GM10248 (cell line): ENCODE measurements around the gene TMEM59.
"Not testable (repeated sequence)": the region's sequence is repeated elsewhere in the genome, so short reads cannot be mapped to it uniquely, and the experiment has no call there.

Source experiments
- CTCF ChIA-PET: fragments of 300-600 bp; sonication (Branson Sonifier 250); formaldehyde crosslinking; extraction: SDS; loops from one replicate; lab custom pipeline; 2021; ENCODE audit warnings: antibody characterized with exemption; lab: Yijun Ruan, JAX
- POLR2A ChIA-PET: fragments of 350-650 bp; sonication (Branson Sonifier 250); formaldehyde crosslinking; extraction: SDS; loops from one replicate; lab custom pipeline; 2020; ENCODE audit warnings: antibody characterized with exemption; lab: Yijun Ruan, JAX
- DNase-seq: peaks from one replicate; pipeline ENCODE4 v3.0.0; 2012; ENCODE audit errors: extremely low spot score
- TF ChIP-seq, protein P1 (sequence below): IDR thresholded peaks from 2 replicates; pipeline ENCODE4 v1.5.1; 2012; ENCODE audit warnings: mild to moderate bottlenecking, low read depth; ENCODE audit errors: extremely low read depth, missing control alignments, control extremely low read depth

TMEM59 gene

DNA sequence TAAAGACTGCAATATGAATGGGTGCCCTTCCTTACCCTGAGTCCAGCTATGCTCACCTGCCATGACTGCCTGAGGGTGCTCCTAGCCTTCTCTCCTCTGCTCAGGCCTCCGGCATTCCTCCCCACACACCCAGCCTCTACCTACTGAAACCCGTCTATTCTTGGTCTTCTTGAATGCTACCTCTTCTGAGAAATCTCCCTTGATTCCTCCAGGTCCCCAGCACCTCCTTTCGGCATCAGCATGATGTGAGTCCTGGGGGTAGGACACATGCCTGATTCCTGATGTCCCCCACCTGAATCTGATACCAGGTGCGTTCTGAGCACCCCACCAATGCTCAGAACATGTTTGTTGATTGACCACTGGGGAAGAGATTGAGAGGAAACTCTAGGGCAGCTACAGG, 43.6 kb downstream of the TMEM59 start:
- TF ChIP-seq, protein P1, sequence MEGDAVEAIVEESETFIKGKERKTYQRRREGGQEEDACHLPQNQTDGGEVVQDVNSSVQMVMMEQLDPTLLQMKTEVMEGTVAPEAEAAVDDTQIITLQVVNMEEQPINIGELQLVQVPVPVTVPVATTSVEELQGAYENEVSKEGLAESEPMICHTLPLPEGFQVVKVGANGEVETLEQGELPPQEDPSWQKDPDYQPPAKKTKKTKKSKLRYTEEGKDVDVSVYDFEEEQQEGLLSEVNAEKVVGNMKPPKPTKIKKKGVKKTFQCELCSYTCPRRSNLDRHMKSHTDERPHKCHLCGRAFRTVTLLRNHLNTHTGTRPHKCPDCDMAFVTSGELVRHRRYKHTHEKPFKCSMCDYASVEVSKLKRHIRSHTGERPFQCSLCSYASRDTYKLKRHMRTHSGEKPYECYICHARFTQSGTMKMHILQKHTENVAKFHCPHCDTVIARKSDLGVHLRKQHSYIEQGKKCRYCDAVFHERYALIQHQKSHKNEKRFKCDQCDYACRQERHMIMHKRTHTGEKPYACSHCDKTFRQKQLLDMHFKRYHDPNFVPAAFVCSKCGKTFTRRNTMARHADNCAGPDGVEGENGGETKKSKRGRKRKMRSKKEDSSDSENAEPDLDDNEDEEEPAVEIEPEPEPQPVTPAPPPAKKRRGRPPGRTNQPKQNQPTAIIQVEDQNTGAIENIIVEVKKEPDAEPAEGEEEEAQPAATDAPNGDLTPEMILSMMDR, result no peak
- ChIA-PET CTCF (interaction anchor here (0.5 kb wide), 1 partner anchor 54 kb away, joined by 3 read pairs; no protein-coding TSS in a partner anchor), POLR2A (no interaction called here)
- DNase-seq, result no peak

DNA sequence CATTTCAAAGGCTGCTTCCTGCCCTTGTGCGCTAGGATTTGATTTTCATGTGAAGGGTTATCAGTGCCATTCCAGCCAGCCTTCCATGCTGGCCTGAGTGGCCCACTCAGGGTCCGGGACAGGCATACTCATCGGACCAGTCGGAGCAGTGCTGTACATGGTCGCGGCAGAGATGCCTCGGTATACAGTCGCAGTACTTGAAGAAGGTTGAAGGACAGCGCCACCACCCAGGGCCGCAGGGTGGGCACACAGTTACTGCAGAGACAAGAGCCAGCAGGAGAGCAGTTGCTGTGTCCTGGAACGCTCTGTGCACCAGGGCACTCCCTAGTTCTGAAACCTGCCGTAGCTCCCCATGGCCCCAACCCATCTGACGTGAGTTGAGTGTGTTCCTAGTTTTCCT, 44.1 kb downstream of the TMEM59 start:
- CTCF ChIA-PET, result no interaction called here
- DNase-seq, result no peak

DNA sequence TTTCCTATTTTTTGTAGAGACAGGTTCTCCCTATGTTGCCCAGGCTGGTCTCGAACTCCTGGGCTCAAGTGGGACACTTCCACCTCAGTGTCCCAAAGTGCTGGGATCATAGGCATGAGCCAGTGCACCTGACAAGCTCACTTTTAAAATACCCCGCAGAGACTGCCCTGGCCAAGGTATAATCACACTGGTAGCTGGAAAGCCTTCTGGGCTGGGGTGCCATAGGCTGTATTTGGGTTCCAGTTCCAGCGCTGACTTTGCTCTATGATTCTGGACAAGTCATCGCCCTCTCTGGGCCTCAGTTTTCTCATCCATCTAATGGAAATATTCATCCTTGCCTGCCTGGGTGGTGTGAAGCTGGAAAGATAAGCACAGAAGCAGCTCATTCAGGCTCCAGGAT, 45.4 kb downstream of the TMEM59 start:
- no peak for DNase-seq
- CTCF ChIA-PET, result interaction anchor here (1.6 kb wide), 1 partner anchor 47 kb away, joined by 4 read pairs; no protein-coding TSS in a partner anchor
- POLR2A ChIA-PET, result no interaction called here
- TF ChIP-seq, protein P1, result no peak

More for the DNA sequence above, 44.1 kb downstream of the TMEM59 start:
- POLR2A ChIA-PET, result no interaction called here
- TF ChIP-seq, protein P1, result no peak

DNA sequence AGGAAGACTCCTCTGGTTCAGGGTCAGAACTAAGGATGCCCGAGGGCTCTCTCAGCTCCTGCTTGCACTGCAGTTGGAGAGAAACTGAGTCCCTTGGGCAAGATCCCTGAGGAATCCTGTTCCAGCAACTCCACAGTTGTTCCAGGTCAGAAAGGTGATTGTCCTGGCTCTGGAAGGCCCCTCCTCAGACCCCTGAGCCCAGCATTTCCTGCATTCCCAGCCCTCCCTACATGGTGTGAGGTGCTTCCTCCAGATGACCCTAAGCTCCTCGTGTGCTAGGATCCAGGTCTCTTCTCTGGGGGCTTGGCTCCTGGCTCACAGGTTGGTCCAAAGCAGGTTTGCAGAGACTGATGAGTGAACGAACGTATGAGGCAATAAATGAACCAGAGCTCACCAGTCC, 46.5 kb downstream of the TMEM59 start:
- CTCF ChIA-PET, result interaction anchor here (1.3 kb wide), 1 partner anchor 26 kb away, joined by 4 read pairs; no protein-coding TSS in a partner anchor
- POLR2A ChIA-PET, result no interaction called here
- peak; percentile 8 for DNase-seq
- TF ChIP-seq, protein P1, result no peak

DNA sequence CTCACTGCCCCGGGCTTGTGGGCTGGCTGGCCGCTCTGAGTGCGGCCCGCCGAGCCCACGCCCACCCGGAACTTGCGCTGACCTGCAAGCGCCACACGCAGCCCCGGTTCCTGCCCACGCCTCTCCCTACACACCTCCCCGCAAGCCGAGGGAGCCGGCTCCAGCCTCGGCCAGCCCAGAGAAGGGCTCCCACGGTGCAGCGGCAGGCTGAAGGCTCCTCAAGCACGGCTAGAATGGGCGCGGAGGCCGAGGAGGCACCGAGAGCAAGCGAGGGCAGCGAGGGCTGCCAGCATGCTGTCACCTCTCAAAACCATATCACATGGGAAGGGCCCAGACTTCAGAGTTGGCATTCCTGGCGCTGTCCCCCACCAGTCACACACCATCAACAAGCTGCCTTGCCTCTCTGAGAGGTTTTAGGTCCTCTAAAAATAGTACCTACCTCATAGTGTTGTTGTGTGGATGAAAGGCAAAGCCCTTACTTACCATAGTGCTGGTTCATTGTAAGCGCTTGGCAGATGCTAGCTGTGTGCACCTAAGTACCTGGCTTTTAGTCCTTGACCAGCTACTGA, 48.4 kb downstream of the TMEM59 start:
- no peak for DNase-seq
- TF ChIP-seq, protein P1, result no peak
- ChIA-PET POLR2A (no interaction called here), CTCF (interaction anchor here (1.0 kb wide), 1 partner anchor 10 kb away, joined by 3 read pairs; no protein-coding TSS in a partner anchor)

DNA sequence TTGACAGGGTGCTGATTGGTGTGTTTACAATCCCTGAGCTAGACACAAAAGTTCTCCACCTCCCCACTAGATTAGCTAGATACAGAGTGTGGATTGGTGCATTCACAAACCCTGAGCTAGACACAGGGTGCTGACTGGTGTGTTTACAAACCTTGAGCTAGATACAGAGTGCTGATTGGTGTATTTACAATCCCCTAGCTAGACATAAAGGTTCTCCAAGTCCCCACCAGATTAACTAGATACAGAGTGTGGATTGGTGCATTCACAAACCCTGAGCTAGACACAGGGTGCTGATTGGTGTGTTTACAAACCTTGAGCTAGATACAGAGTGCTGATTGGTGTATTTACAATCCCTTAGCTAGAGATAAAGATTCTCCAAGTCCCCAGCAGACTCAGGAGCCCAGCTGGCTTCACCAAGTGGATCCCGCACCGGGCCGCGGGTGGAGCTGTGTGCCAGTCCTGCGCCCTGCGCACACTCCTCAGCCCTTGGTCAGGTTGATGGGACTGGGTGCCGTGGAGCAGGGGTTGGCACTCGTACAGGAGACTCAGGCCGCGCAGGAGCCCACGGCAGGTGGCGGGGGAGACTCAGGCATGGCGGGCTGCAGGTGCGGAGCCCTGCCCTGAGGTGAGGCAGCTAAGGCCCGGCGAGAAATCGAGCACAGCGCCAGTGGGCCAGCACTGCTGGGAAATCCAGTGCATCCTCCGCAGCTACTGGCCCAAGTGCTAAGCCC, 49.1 kb downstream of the TMEM59 start:
- CTCF ChIA-PET, result interaction anchor here (1.0 kb wide), 1 partner anchor 10 kb away, joined by 3 read pairs; no protein-coding TSS in a partner anchor
- DNase-seq, POLR2A ChIA-PET: not testable (repeated sequence)

DNA sequence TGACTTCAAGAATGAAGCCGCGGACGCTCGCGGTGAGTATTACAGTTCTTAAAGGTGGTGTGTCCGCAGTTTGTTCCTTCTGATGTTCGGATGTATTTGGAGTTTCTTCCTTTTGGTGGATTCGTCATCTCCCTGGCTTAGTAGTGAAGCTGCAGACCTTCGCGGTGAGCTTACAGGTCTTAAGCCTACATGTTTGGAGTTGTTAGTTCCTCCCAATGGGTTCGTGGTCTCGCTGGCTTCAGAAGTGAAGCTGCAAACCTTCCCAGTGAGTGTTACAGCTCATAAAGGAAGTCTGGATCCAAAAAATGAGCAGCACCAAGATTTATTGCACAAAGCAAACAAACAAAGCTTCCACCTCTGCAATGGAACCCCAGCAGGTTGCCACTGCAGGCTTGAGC, 49.8 kb downstream of the TMEM59 start:
- POLR2A ChIA-PET, result no interaction called here
- CTCF ChIA-PET, result no interaction called here
- DNase-seq, result no peak
- TF ChIP-seq, protein P1, result no peak
